Measurements from ENCODE around the gene SEL1L3.

Gene SEL1L3

GRCh38 chr4:25786497-25787065 lies 76.2 kb downstream of the SEL1L3 start:
- no peak for DNase-seq

- no peak for DNase-seq
Observed at GRCh38 chr4:25783943-25784342, 78.8 kb downstream of the SEL1L3 start.

GRCh38 chr4:25783126-25783525 lies 79.7 kb downstream of the SEL1L3 start:
- DNase-seq: no peak

GRCh38 chr4:25782482-25782881 lies 80.3 kb downstream of the SEL1L3 start:
- no peak for DNase-seq

- DNase-seq: no peak
Observed at GRCh38 chr4:25779021-25779420, 83.8 kb downstream of the SEL1L3 start.

- no peak for DNase-seq
Observed at GRCh38 chr4:25776795-25777194, 86.0 kb downstream of the SEL1L3 start.

- no peak for DNase-seq
Observed at GRCh38 chr4:25775166-25775565, 87.6 kb downstream of the SEL1L3 start.

- no peak for DNase-seq
Observed at GRCh38 chr4:25773358-25773757, 89.4 kb downstream of the SEL1L3 start.

- no peak for DNase-seq
Observed at GRCh38 chr4:25771672-25772071, 91.1 kb downstream of the SEL1L3 start.

GRCh38 chr4:25770847-25771246 lies 91.9 kb downstream of the SEL1L3 start:
- no peak for DNase-seq

- DNase-seq: no peak
Observed at GRCh38 chr4:25769251-25769650, 93.5 kb downstream of the SEL1L3 start.

GRCh38 chr4:25767877-25768725 lies 94.7 kb downstream of the SEL1L3 start:
- DNase-seq: peak; percentile 36

GRCh38 chr4:25760518-25761157 lies 102.2 kb downstream of the SEL1L3 start:
- no peak for DNase-seq

GRCh38 chr4:25760048-25760447 lies 102.7 kb downstream of the SEL1L3 start:
- DNase-seq: no peak

- DNase-seq: no peak
Observed at GRCh38 chr4:25759101-25759500, 103.7 kb downstream of the SEL1L3 start.

GRCh38 chr4:25757452-25757851 lies 105.3 kb downstream of the SEL1L3 start:
- DNase-seq: no peak

- no peak for DNase-seq
Observed at GRCh38 chr4:25756503-25756902, 106.3 kb downstream of the SEL1L3 start.

GRCh38 chr4:25755911-25756310 lies 106.9 kb downstream of the SEL1L3 start:
- DNase-seq: no peak

GRCh38 chr4:25753239-25753638 lies 109.5 kb downstream of the SEL1L3 start:
- no peak for DNase-seq

GRCh38 chr4:25750874-25751273 lies 111.9 kb downstream of the SEL1L3 start:
- DNase-seq: no peak

GRCh38 chr4:25749150-25749794 lies 113.5 kb downstream of the SEL1L3 start:
- DNase-seq: no peak

- no peak for DNase-seq
Observed at GRCh38 chr4:25743971-25744370, 118.8 kb downstream of the SEL1L3 start.

GRCh38 chr4:25729564-25729963 lies 133.2 kb downstream of the SEL1L3 start:
- DNase-seq: no peak

GRCh38 chr4:25728886-25729285 lies 133.9 kb downstream of the SEL1L3 start:
- no peak for DNase-seq
